ENCODE data around the gene ADIPOQ. TPM values are rescaled to one million over a fixed set of nuclear protein-coding genes. Genes with fewer than 3 reads are reported as not detected.

ADIPOQ gene
- total and polyA plus RNA-seq, 2 of the 13 experiments (the other 11 are each of a cell fraction or from before 2014, with no cell fraction given): not detected

DNA sequence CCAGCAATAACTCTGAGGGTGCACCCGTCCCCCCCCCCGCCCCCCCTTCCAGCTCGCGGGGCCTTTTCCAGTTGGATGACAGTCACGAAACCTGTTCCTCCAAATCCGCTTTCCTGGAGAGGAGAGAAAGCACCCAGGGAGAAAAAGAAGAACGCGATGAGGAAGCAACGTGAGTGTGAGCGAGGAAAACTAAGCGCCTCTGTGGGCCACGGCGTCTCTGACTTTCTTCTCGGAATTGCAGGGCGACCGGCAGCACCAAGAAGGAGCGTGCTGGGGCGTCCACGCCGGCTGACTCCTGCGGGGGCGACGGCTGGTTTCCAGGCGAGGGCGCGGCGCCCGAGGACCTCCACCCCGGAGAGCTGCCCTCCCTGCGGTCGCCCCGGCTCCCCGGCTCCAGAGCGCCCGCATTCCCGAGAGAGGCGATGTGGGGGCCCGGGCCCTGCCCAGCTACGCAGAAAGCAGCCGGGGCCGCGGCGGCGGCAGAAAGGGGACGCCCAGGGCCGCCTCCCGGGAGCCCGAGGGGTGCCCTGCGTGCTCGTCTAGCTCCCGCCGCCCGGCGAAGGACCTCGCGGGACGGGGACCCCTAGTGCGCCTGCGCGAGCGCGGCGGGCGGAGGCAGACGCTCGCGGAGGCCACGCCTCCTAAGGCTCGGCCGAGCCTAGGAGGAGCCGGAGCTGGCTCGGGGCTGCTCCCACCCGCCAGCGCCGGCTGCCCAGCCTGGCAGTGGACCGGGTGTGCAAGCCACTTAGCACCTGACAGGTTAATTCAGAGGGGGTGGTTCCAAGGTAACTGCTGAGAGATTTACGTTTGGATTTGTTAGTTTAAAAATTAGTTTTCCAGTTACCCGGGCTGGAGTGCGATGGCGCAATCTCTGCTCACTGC is 15.3 kb upstream of the ADIPOQ start (continued):
- TF ChIP-seq, protein P1, sequence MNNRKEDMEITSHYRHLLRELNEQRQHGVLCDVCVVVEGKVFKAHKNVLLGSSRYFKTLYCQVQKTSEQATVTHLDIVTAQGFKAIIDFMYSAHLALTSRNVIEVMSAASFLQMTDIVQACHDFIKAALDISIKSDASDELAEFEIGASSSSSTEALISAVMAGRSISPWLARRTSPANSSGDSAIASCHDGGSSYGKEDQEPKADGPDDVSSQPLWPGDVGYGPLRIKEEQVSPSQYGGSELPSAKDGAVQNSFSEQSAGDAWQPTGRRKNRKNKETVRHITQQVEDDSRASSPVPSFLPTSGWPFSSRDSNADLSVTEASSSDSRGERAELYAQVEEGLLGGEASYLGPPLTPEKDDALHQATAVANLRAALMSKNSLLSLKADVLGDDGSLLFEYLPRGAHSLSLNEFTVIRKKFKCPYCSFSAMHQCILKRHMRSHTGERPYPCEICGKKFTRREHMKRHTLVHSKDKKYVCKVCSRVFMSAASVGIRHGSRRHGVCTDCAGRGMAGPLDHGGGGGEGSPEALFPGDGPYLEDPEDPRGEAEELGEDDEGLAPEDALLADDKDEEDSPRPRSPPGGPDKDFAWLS (CRISPR knock-in tag; IDR thresholded peaks at IDR 0.05; ENCODE audit: borderline replicate concordance): no peak
- TF ChIP-seq ZNF839 (CRISPR knock-in tag; IDR thresholded peaks at IDR 0.05; ENCODE audit: borderline replicate concordance): no peak
- TF ChIP-seq CBX5 (CRISPR knock-in tag; IDR thresholded peaks at IDR 0.05; ENCODE audit: borderline replicate concordance): no peak
- no peak for TF ChIP-seq HCFC1 (IDR thresholded peaks at IDR 0.05; ENCODE audit: low read depth, low read length)
- TF ChIP-seq ZSCAN20 (CRISPR knock-in tag; IDR thresholded peaks at IDR 0.05; ENCODE audit: borderline replicate concordance): peak; percentile 68; the same call in 1 of the 2 replicates
- TF ChIP-seq MXD1 (CRISPR knock-in tag; IDR thresholded peaks at IDR 0.05): no peak; the same call in 1 of the 2 replicates
- no peak for TF ChIP-seq ZNF180 (CRISPR knock-in tag; IDR thresholded peaks at IDR 0.05; ENCODE audit: borderline replicate concordance, low read depth)
- no peak for TF ChIP-seq BCLAF1 (IDR thresholded peaks at IDR 0.05)
- TF ChIP-seq ZNF407 (CRISPR knock-in tag; IDR thresholded peaks at IDR 0.05; ENCODE audit: not compliant biosample characterization): no peak
- no peak for TF ChIP-seq ZNF564 (CRISPR knock-in tag; IDR thresholded peaks at IDR 0.05)
- no peak for TF ChIP-seq TBX3 (IDR thresholded peaks at IDR 0.05; ENCODE audit: borderline replicate concordance)
- no peak for TF ChIP-seq FOXA1 (IDR thresholded peaks at IDR 0.05)
- no peak for TF ChIP-seq FOXA1 (CRISPR knock-in tag; IDR thresholded peaks at IDR 0.05)
- no peak for TF ChIP-seq NFYC (CRISPR knock-in tag; IDR thresholded peaks at IDR 0.05)
- TF ChIP-seq ZFYVE20 (CRISPR knock-in tag; IDR thresholded peaks at IDR 0.05; ENCODE audit: borderline replicate concordance, low read depth): no peak
